GM19438 (cell line): Measurements from ENCODE around the gene ISOC2.
"Not testable (repeated sequence)": the region's sequence is repeated elsewhere in the genome, so short reads cannot be mapped to it uniquely, and the experiment has no call there.

Experiments
- ATAC-seq: cut with Tn5 transposase; IDR thresholded peaks from one replicate; pipeline ENCODE4 v1.9.1; 2021; ENCODE audit warnings: low read depth; ENCODE audit not compliant: unreplicated experiment

The ISOC2 gene

GRCh38 chr19:55443824-55444480 lies 17.5 kb downstream of the ISOC2 start:
- ATAC-seq = no peak

- no peak for ATAC-seq
Observed at GRCh38 chr19:55443045-55443823, 18.2 kb downstream of the ISOC2 start, which contains the start of gene SHISA7. TSS of gene SHISA7 (minus strand) at chr19:55443300. CDS start at chr19:55442863, 437 bp downstream.

DNA sequence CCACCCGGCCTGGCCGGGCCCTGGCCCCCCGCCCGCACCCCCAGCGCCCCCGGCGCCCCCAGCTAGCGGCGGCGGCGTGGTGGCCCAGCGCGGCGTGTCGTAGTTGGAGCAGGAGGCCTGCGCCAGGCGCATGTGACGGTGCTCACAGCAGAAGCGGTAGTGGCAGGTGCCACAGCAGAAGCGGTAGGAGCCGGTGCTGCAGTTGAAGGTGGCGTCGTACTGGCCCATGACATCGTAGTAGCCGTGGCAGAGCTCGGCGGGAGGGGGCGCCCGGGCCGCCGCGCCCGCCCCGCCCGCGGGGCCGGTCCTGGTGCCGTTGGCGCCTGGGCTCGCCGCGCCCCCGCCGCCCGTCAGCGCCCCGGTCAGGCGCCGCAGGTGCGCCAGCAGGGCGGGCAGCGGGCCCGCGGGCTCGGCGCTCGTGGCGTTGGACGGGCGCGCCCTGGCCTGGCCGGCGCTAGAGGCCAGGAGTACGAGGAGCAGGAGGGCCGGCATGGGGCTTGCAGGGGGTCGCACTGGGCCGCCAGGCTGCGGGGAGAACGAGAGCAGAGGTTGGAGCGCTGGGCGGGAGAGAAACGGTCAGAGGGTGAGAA lies 19.0 kb downstream of the ISOC2 start:
- ATAC-seq = no peak

DNA sequence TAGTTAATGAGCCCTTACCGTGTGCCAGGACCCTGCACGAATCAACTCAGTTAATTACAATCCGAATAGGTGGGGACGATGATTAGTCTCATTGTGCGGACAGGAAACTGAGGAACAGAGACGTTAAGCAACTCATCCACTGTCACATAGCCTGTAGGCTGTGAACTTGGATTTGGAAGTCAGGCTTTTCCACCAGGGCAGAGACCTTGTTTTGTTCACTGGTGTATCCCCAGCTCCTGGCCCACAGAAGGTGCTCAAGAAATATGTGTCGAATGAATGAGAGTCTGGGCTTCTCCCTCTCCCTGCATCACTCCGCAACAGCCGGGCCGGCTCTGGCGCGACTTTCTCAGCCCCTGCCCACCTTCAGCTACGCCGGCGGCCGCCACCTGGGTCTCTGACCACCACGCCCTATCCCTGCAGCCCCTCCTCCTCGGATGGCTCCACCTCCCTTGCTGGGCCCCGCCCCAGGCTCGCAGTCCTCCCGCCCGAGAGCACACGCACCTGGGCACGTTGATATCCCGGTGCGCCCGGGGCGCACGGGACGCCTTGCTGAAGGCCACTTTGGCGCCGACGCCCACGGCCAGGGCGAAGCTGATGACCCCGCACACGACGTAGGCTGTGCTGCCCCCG lies 19.6 kb downstream of the ISOC2 start:
- ATAC-seq = no peak

GRCh38 chr19:55441319-55441691 lies 20.1 kb downstream of the ISOC2 start:
- no peak for ATAC-seq

DNA sequence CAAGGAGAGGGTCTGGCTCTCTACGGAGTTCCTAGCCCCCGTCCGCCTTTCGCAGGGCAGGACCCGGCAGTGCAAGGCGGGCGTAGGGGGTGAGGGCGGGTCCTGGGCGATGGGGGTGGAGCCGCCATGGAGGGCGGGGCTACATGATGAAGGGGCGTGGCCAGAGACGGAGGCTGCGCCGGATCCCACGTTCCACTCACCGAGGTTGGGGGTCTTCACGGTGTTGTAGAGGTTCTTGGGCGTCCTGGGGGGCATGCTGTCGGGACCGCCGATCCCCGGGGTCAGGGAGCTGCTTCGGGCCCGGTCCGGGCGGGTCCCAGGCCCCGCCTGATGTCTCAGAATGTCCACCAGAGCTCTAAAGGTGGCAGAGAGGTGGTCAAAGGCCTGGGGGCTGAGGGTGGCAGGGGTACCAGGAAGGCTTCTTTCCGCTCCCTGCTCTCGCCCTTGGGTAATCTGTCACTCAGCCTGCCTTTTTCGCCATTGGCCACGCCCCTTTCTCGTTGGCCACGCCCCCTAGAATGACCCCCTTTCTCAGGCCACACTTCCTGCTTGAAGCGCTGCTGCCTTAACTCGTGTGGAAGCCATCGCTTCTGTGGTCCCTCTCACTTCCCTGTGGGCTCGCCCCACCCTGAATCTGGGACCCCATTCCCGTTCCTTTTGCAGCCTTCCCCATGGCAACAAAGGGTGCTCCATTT lies 20.9 kb downstream of the ISOC2 start:
- ATAC-seq = no peak

- no peak for ATAC-seq
Observed at GRCh38 chr19:55439052-55439451, 22.4 kb downstream of the ISOC2 start.

GRCh38 chr19:55437410-55437809 lies 24.0 kb downstream of the ISOC2 start:
- no peak for ATAC-seq

DNA sequence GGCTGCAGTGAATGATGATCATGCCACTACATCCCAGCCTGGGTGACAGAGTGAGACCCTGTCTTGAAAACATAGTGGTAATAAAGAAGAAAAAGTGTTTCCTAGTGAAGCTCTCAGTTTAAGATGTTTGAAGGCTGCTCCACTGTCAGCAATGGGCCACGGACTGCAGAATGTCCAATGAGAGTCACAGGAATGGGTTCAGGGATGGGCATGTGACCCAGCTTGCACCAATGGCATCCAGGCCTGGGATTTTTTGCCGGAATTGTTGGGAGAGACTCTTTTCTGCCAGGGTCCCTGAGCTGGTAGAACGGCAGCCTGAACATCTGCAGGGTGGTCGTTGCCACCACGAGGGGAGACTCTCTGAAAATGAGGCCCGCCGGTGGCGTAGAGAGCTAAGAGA lies 24.6 kb downstream of the ISOC2 start:
- ATAC-seq = no peak

DNA sequence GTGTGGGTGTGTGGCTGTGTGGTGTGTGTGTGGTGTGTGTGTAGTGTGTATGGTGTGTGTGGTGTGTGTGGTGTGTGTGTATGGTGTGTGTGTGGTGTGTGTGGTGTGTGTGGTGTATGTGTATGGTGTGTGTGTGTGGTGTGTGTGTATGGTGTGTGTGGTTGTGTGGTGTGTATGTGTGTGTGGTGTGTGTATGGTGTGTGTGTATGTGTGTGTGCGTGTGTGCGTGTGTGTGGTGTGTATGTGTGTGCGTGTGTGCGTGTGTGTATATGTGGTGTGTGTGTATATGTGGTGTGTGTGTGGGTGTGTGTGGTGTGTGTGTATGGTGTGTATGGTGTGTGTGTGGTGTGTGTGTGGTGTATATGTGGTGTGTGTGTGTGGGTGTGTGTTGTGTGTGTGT lies 26.4 kb downstream of the ISOC2 start:
- ATAC-seq = no peak

GRCh38 chr19:55434356-55434919 lies 27.0 kb downstream of the ISOC2 start:
- ATAC-seq = no peak

DNA sequence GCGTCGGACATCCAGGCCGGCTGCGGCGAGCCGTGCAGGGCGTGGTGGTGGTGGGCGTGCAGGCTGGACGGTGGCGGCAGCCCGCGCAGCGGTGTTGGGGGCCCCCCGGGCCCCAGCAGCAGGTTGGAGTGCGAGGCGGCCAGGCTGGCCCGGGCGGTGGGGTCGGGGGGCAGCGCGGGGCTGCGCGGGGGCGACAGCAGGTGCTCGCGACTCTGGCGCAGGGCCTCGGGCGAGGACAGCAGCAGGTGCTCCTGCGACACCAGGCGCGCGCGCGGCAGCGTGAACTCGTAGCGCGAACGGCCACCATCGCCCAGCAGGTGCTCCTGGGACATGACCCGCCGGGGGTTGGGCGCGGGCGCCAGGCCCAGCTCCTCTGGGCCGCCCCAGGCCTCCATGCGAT lies 28.1 kb downstream of the ISOC2 start:
- ATAC-seq = no peak

DNA sequence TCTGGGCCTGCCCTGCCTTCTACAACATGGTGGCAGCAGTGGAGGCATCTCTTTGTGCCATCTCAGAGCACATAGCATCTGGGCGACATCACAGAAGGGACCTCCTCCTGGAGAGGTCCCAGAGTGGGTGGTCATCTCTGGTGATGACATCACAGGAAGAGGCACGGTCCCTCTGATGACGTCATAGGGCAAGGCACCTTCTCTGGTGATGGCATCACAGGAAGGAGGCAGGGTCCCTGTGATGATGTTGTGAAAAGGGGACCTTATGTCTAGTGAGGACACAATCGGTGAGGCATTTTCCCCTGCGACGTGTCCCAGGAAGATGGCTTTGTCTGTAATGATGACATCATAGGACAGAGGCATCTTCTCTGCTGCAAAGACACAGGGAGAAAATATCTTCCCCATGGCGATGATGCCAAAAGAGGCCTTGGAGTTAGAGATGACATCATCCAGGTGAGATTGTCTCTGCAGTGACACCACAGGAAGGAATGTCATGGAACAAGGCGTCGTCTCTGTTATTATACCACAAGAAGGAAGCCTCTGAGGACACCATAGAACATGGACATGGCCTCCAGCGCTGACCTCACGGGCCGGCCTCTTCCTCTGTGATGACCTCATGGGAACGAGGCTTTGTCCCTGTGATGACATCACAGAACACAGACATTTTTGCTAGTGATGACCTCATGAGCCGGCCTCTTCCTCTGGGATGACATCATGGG lies 29.0 kb downstream of the ISOC2 start:
- ATAC-seq = no peak

- ATAC-seq = no peak
Observed at GRCh38 chr19:55431183-55431582, 30.3 kb downstream of the ISOC2 start.

GRCh38 chr19:55426042-55426441 lies 35.4 kb downstream of the ISOC2 start:
- ATAC-seq = no peak

- ATAC-seq = no peak
Observed at GRCh38 chr19:55424518-55424917, 36.9 kb downstream of the ISOC2 start.

DNA sequence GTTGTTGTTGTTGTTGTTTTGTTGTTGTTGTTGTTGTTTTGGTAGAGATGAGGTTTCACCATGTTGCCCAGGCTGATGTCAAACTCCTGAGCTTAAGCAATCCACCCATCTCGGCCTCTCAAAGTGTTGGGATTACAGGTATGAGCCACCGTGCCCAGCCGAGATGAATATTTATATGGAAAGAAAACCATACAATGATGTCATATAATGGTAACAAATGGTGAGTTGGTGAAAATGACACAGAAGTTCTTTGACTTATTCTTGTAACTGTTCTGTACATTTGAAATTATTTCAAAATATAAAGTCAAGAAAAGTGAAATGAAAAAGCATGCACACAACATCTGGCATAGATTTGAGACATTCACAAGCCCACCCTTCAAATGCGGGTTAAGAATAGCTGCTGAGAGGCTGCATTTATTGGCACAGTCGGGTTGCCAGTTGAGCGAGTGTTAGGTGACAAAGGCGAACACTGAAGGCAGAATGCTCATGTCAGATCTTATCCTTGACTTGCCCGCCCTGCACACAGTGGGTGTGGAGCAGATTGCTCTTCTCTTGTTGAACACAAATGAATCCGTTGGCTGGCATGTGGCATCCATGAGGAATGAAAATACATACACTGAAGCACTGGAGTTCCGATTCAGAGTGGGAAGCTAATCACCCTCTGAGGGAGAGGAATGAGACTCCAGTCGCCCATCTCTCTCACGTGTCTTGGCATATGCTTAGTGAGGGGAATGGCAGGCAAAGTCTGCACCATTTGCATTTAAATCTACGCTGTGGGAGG lies 38.0 kb downstream of the ISOC2 start:
- ATAC-seq = no peak

DNA sequence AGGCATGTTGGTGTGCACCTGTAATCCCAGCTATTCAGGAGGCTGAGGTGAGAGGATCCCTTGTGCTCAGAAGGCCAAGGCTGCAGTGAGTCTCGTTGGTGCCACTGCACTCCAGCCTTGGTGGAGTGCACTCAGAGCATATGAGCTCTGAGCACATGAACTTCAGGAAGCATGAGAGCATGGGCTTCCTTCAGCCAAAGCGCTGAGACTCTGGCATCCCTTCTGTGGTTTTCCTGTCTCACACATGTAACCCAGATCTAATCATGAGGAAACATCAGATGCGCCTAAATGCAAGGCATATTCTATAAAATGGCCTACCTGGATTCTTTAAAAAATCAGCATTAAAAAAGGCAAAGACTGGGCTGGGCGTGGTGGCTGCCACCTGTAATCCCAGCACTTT lies 40.2 kb downstream of the ISOC2 start:
- ATAC-seq = not testable (repeated sequence)

GRCh38 chr19:55419624-55420236 lies 41.7 kb downstream of the ISOC2 start:
- ATAC-seq = no peak
